Lung microvascular endothelial cell (primary cell): ENCODE data around the gene CENPH. TPM values are rescaled to one million over a fixed set of nuclear protein-coding genes. Genes with fewer than 3 reads are reported as not detected.
A peak's percentile ranks its signal among the peaks of the same experiment; 100 is the strongest.
"Not testable (repeated sequence)": the region's sequence is repeated elsewhere in the genome, so short reads cannot be mapped to it uniquely, and the experiment has no call there.

Source experiments
- DNase-seq, 2 donors: peaks; one replicate each; pipeline versions ENCODE4 v3.0.0 to v3.0.0-alpha.2; 2010; ENCODE audit warnings: low read depth in 2 of 2
- total RNA-seq: library from RNA; depleted of rRNA; stranded (reverse); fragments of >200 nt; gene quantifications from 2 replicates; pipeline ENCODE4 v1.2.1, GENCODE V29; 2014

The CENPH gene
- 0.99 and 5.7 TPM in 2 replicates for total RNA-seq

- DNase-seq = peak; percentile 87 to 90
Observed at GRCh38 chr5:69189162-69190086, at the start of gene CENPH. Gene CENPH (plus strand): TSS chr5:69189583. CDS start chr5:69189635, 52 bp downstream.

GRCh38 chr5:69140239-69140638 is 49.1 kb upstream of the CENPH start:
- not testable (repeated sequence) for DNase-seq

GRCh38 chr5:69140827-69141226 is 48.6 kb upstream of the CENPH start:
- no peak for DNase-seq

GRCh38 chr5:69148576-69148975 is 40.8 kb upstream of the CENPH start:
- DNase-seq = not testable (repeated sequence)

GRCh38 chr5:69148981-69149675 is 40.3 kb upstream of the CENPH start:
- no peak for DNase-seq

- no peak for DNase-seq
Observed at GRCh38 chr5:69149676-69150010, 39.7 kb upstream of the CENPH start.

GRCh38 chr5:69152731-69153130 is 36.7 kb upstream of the CENPH start:
- no peak for DNase-seq

GRCh38 chr5:69156456-69156855 is 32.9 kb upstream of the CENPH start:
- DNase-seq = no peak

- no peak for DNase-seq
Observed at GRCh38 chr5:69158039-69158438, 31.3 kb upstream of the CENPH start.

- no peak for DNase-seq
Observed at GRCh38 chr5:69160651-69161050, 28.7 kb upstream of the CENPH start.

GRCh38 chr5:69166686-69167492 is 22.5 kb upstream of the CENPH start, which contains the start of gene CCNB1:
Gene CCNB1 (plus strand): TSS chr5:69167150. CDS start chr5:69167263, 113 bp downstream.
- peak; percentile 97 to 98 for DNase-seq

GRCh38 chr5:69167493-69167855 is 21.9 kb upstream of the CENPH start:
- DNase-seq = peak; percentile 7 to 19

GRCh38 chr5:69167929-69168328 is 21.5 kb upstream of the CENPH start:
- no peak for DNase-seq

- DNase-seq = no peak
Observed at GRCh38 chr5:69170495-69170894, 18.9 kb upstream of the CENPH start.

GRCh38 chr5:69170969-69171368 is 18.4 kb upstream of the CENPH start:
- no peak for DNase-seq

GRCh38 chr5:69181659-69182293 is 7.6 kb upstream of the CENPH start:
- DNase-seq = peak in 1 of 2 donors; percentile 2

- no peak for DNase-seq
Observed at GRCh38 chr5:69184621-69185020, 4.8 kb upstream of the CENPH start.

- DNase-seq = no peak
Observed at GRCh38 chr5:69187342-69187741, 2.0 kb upstream of the CENPH start.

GRCh38 chr5:69188811-69189161 is 597 bp upstream of the CENPH start:
- peak in 1 of 2 donors; percentile 3 for DNase-seq

- no peak for DNase-seq
Observed at GRCh38 chr5:69202497-69202896, 13.1 kb downstream of the CENPH start.

- DNase-seq = no peak
Observed at GRCh38 chr5:69206528-69207190, 17.3 kb downstream of the CENPH start.
